Thyroid gland (tissue), 4 donors: ENCODE data around the gene TIMM10B. TPM values are rescaled to one million over a fixed set of nuclear protein-coding genes. Genes with fewer than 3 reads are reported as not detected.

ENCODE experiments used
- DNase-seq, 2 donors: peaks; one replicate each; pipeline ENCODE4 v3.0.0-alpha.2; 2019
- H3K27ac ChIP-seq, 3 donors: fragments of 200-600 bp; sonication (generic); 1 replicate in 2 of 3; 2 replicates in 1 of 3; pipeline ENCODE4 v1.5.1; 2016 to 2019; ENCODE audit warnings: mild to moderate bottlenecking in 1 of 3, moderate library complexity in 1 of 3
- H3K27me3 ChIP-seq: fragments of 200-600 bp; sonication (generic); one replicate; pipeline ENCODE4 v1.5.1; 2019
- H3K36me3 ChIP-seq, 2 donors: fragments of 200-600 bp; sonication (generic); one replicate each; pipeline ENCODE4 v1.5.1; 2016 to 2019
- H3K4me1 ChIP-seq, 2 donors: fragments of 200-600 bp; sonication (generic); one replicate each; pipeline ENCODE4 v1.5.1; 2017 to 2019
- H3K4me3 ChIP-seq, 3 donors: fragments of 200-600 bp; sonication (generic); replicated peaks in 1 of 3; 1 replicate in 2 of 3; 2 replicates in 1 of 3; pipeline ENCODE4 v1.5.1; 2016; ENCODE audit warnings: mild to moderate bottlenecking in 1 of 3
- H3K9me3 ChIP-seq: fragments of 200-600 bp; sonication (generic); one replicate; pipeline ENCODE4 v1.5.1; 2017
- CTCF ChIP-seq, 6 experiments: fragments of 200-600 bp in 3 of 6; fragments of 450-650 bp in 3 of 6; sonication (generic) in 3 of 6; IDR thresholded peaks; one replicate each; pipeline ENCODE4 v1.5.1; 2016 to 2019; ENCODE audit warnings: antibody characterized with exemption in 6 of 6, mild to moderate bottlenecking in 2 of 6, inconsistent platforms in 1 of 6, moderate library complexity in 1 of 6
- POLR2A ChIP-seq, 2 donors: fragments of 450-650 bp; IDR thresholded peaks; one replicate each; pipeline ENCODE4 v1.6.1; 2017; ENCODE audit warnings: antibody characterized with exemption in 2 of 2, mild to moderate bottlenecking in 2 of 2, moderate library complexity in 1 of 2
- WGBS, 2 donors: methylation state at CpG; one replicate each; pipeline ENCODE4 v1.1.5; 2017; 5-methylcytosine and 5-hydroxymethylcytosine counted together
- intact Hi-C: fragments of 100-400 bp; cut with DNase I; formaldehyde crosslinking; loops from one replicate; pipeline ENCODE4 v1.15.1; 2023
- total RNA-seq, 4 donors: library from RNA; depleted of rRNA; stranded (reverse); fragments of >200 nt; gene quantifications; one replicate each; pipeline ENCODE4 v1.2.3, GENCODE V29; 2016

Gene TIMM10B
- total RNA-seq, 4 donors from 2014 or later = 42.1 to 72.0 (median 56.3) TPM

GRCh38 chr11:6486938-6487337 is 5.6 kb downstream of the TIMM10B start:
- intact Hi-C loops = no loop called here
- WGBS, 2 donors = 95 to 98% methylated on average over 1 of the region's 1 CpG
- H3K4me3 ChIP-seq = no peak overlapping the region
- peaks cover 0 to 14% of the 10 kb centered on the region in 2 donors for H3K36me3 ChIP-seq
- no peaks in the 10 kb centered on the region for H3K27me3 ChIP-seq
- H3K9me3 ChIP-seq = no peaks in the 10 kb centered on the region
- no peak overlapping the region for H3K27ac ChIP-seq
- H3K4me1 ChIP-seq = peaks cover 4 to 8% of the 10 kb centered on the region in 2 donors
- no peak for DNase-seq
- no peak for TF ChIP-seq POLR2A (IDR thresholded peaks at IDR 0.05)
- TF ChIP-seq CTCF (IDR thresholded peaks at IDR 0.05) = no peak

GRCh38 chr11:6488342-6488741 is 7.0 kb downstream of the TIMM10B start:
- Histone ChIP-seq H3K36me3 (peaks cover 0 to 10% of the 10 kb centered on the region in 2 donors), H3K9me3 (no peaks in the 10 kb centered on the region), H3K4me1 (peaks cover 0 to 6% of the 10 kb centered on the region in 2 donors), H3K27me3 (no peaks in the 10 kb centered on the region), H3K27ac (no peak overlapping the region), H3K4me3 (no peak overlapping the region)
- TF ChIP-seq POLR2A (IDR thresholded peaks at IDR 0.05) = no peak
- no peak for TF ChIP-seq CTCF (IDR thresholded peaks at IDR 0.05)
- 89 to 92% methylated on average over 6 of the region's 6 CpGs for WGBS, 2 donors
- no peak for DNase-seq
- intact Hi-C loops = no loop called here

GRCh38 chr11:6488821-6489220 is 7.5 kb downstream of the TIMM10B start:
- no peaks in the 10 kb centered on the region for H3K9me3 ChIP-seq
- H3K27me3 ChIP-seq = no peaks in the 10 kb centered on the region
- no peak overlapping the region for H3K27ac ChIP-seq
- peaks cover 0 to 10% of the 10 kb centered on the region in 2 donors for H3K36me3 ChIP-seq
- TF ChIP-seq CTCF (IDR thresholded peaks at IDR 0.05) (no peak), POLR2A (IDR thresholded peaks at IDR 0.05) (no peak)
- WGBS, 2 donors = 93 to 95% methylated on average over 3 of the region's 3 CpGs
- H3K4me3 ChIP-seq = no peak overlapping the region
- H3K4me1 ChIP-seq = peaks cover 0 to 6% of the 10 kb centered on the region in 2 donors
- no peak for DNase-seq
- intact Hi-C loops = no loop called here

GRCh38 chr11:6489306-6489705 is 8.0 kb downstream of the TIMM10B start:
- 90 to 92% methylated on average over 4 of the region's 4 CpGs for WGBS, 2 donors
- Histone ChIP-seq H3K27ac (no peak overlapping the region), H3K27me3 (no peaks in the 10 kb centered on the region), H3K9me3 (no peaks in the 10 kb centered on the region), H3K4me1 (peaks cover 0 to 6% of the 10 kb centered on the region in 2 donors), H3K36me3 (peaks cover 0 to 10% of the 10 kb centered on the region in 2 donors), H3K4me3 (no peak overlapping the region)
- TF ChIP-seq POLR2A (IDR thresholded peaks at IDR 0.05) = no peak
- TF ChIP-seq CTCF (IDR thresholded peaks at IDR 0.05) = no peak
- no peak for DNase-seq
- intact Hi-C loops = no loop called here

GRCh38 chr11:6497069-6497839 is 16.0 kb downstream of the TIMM10B start, which contains the start of gene DNHD1:
Gene DNHD1, plus strand, starts transcription at chr11:6497280. Its CDS starts 936 bp downstream, at chr11:6498216.
- Histone ChIP-seq H3K27ac (no peak within 1 kb of the TSS), H3K4me3 (no peak within 1 kb of the TSS), H3K27me3 (no peaks in the 10 kb centered on the region), H3K36me3 (no peaks in the 10 kb centered on the region), H3K4me1 (peaks cover 0 to under 1% of the 10 kb centered on the region in 2 donors), H3K9me3 (no peaks in the 10 kb centered on the region)
- intact Hi-C loops = loop anchor here (10.0 kb wide), 1 partner anchor 102 kb away; the partner anchor contains the start of gene SMPD1
- DNase-seq = no peak
- 53 to 54% methylated on average over 33 of the region's 33 CpGs for WGBS, 2 donors
- TF ChIP-seq POLR2A (IDR thresholded peaks at IDR 0.05) (no peak), CTCF (IDR thresholded peaks at IDR 0.05) (no peak)
